Lower lobe of right lung (tissue), 2 donors: ENCODE measurements around the gene SETD9. TPM values are rescaled to one million over a fixed set of nuclear protein-coding genes. Genes with fewer than 3 reads are reported as not detected.
A peak's percentile ranks its signal among the peaks of the same experiment; 100 is the strongest.

Source experiments
- ATAC-seq, 2 donors: fragments of 200-7000 bp; cut with Tn5 transposase; one replicate each; pipeline ENCODE4 v1.9.1; 2020 to 2022; ENCODE audit warnings: mild to moderate bottlenecking in 2 of 2, moderate library complexity in 2 of 2
- DNase-seq: peaks from one replicate; pipeline ENCODE4 v3.0.0-alpha.2; 2020
- H3K27ac ChIP-seq: fragments of 200-600 bp; one replicate; pipeline ENCODE4 v1.8.0; 2022
- H3K27me3 ChIP-seq: fragments of 200-600 bp; one replicate; pipeline ENCODE4 v1.8.0; 2022; ENCODE audit warnings: low read depth
- H3K36me3 ChIP-seq: fragments of 200-600 bp; one replicate; pipeline ENCODE4 v1.8.0; 2022; ENCODE audit warnings: mild to moderate bottlenecking
- H3K4me1 ChIP-seq: fragments of 200-600 bp; one replicate; pipeline ENCODE4 v1.8.0; 2022
- H3K4me3 ChIP-seq: fragments of 200-600 bp; one replicate; pipeline ENCODE4 v1.8.0; 2022; ENCODE audit warnings: mild to moderate bottlenecking
- H3K9me3 ChIP-seq: fragments of 200-600 bp; one replicate; pipeline ENCODE4 v1.8.0; 2022
- intact Hi-C: fragments of 100-400 bp; cut with DNase I; formaldehyde crosslinking; loops from one replicate; pipeline ENCODE4 v1.11.0; 2022
- long read RNA-seq: library from polyadenylated mRNA; unstranded; transcript quantifications from one replicate; pipeline ENCODE4 v2.0.0, GENCODE V29; 2021
- total RNA-seq: library from RNA; stranded (reverse); fragmentation: NEBNext Ultra II Directional; extraction: Animal tissue kit (Norgen Biotek cat#: 25700); gene quantifications from one replicate; pipeline ENCODE4 v1.2.1, GENCODE V29; 2021
- TF ChIP-seq, protein P1 (sequence below): fragments of 200-600 bp; IDR thresholded peaks from one replicate; pipeline ENCODE4 v1.8.0; 2022; ENCODE audit warnings: antibody characterized with exemption, mild to moderate bottlenecking
- donor health status: DM: no; HTN: yes; CAD: no; lungs with severe emphysema.

Gene SETD9
- total RNA-seq = 9.1 TPM
- long read RNA-seq, partial matches to known transcripts = 3 of 8 reads
- long read RNA-seq, other reads (novel, unspliced or antisense) = 1 of 8 reads

GRCh38 chr5:56909294-56910209 lies at the start of gene SETD9:
TSS of gene SETD9 (plus strand) at chr5:56909596. CDS start at chr5:56909646, 50 bp downstream.
- peaks cover 13% of the 10 kb centered on the region for H3K4me1 ChIP-seq
- H3K27me3 ChIP-seq = no peaks in the 10 kb centered on the region
- intact Hi-C loops = no loop called here
- ATAC-seq (peak; percentile 97), DNase-seq (peak; percentile 100)
- peak within 1 kb of the TSS; percentile 90 for H3K27ac ChIP-seq
- TF ChIP-seq, protein P1, sequence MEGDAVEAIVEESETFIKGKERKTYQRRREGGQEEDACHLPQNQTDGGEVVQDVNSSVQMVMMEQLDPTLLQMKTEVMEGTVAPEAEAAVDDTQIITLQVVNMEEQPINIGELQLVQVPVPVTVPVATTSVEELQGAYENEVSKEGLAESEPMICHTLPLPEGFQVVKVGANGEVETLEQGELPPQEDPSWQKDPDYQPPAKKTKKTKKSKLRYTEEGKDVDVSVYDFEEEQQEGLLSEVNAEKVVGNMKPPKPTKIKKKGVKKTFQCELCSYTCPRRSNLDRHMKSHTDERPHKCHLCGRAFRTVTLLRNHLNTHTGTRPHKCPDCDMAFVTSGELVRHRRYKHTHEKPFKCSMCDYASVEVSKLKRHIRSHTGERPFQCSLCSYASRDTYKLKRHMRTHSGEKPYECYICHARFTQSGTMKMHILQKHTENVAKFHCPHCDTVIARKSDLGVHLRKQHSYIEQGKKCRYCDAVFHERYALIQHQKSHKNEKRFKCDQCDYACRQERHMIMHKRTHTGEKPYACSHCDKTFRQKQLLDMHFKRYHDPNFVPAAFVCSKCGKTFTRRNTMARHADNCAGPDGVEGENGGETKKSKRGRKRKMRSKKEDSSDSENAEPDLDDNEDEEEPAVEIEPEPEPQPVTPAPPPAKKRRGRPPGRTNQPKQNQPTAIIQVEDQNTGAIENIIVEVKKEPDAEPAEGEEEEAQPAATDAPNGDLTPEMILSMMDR = no peak
- no peaks in the 10 kb centered on the region for H3K9me3 ChIP-seq
- H3K36me3 ChIP-seq = no peaks in the 10 kb centered on the region
- peak within 1 kb of the TSS; percentile 70 for H3K4me3 ChIP-seq

- Histone ChIP-seq H3K27ac (no peak overlapping the region), H3K9me3 (no peaks in the 10 kb centered on the region), H3K36me3 (peaks cover 80% of the 10 kb centered on the region), H3K4me1 (peaks cover 3% of the 10 kb centered on the region), H3K27me3 (no peaks in the 10 kb centered on the region), H3K4me3 (no peak overlapping the region)
- ATAC-seq = no peak
- DNase-seq = no peak
- TF ChIP-seq, protein P1 = no peak
- intact Hi-C loops = no loop called here
Observed at GRCh38 chr5:56861893-56862485, 47.4 kb upstream of the SETD9 start.

DNA sequence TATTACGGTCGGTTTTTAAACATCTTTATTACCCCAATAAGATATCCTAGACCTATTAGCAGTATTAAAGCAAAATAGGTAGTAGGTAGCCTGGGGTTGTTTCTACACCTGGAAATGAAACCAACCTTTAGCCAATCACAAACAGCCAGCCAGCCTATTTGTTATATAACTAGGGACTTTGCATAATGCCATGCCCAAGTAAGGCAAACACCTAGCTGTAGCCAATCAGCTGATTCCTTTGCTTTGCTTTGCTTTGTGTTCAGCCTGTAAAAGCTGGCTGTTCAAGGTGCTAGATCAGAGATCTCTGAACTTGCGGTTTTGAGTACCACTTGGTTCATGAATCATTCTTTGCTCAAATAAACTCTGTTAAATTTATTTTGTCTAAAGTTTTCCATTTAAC lies 46.5 kb upstream of the SETD9 start:
- Histone ChIP-seq H3K4me1 (no peaks in the 10 kb centered on the region), H3K27me3 (no peaks in the 10 kb centered on the region)
- TF ChIP-seq, protein P1 = no peak

DNA sequence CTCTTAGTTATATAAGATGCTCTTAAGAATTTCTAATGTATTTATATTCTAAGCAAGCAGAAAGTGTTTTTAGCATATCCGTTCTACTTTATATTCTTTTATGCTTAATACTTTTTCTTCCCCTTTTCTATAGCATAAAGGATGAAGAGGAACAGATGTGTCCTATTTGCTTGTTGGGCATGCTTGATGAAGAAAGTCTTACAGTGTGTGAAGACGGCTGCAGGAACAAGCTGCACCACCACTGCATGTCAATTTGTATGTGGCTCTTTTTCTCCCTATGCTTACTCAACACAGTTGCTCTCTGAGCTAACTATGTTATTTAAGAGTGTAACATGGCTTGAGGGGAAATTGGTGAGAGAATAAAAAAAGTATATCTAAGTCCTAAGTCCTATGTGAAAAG lies 37.6 kb upstream of the SETD9 start:
- no peak for DNase-seq
- intact Hi-C loops = no loop called here

More for the DNA sequence above, 46.5 kb upstream of the SETD9 start:
- DNase-seq = no peak
- Histone ChIP-seq H3K9me3 (no peaks in the 10 kb centered on the region), H3K4me3 (no peak overlapping the region), H3K36me3 (peaks cover 80% of the 10 kb centered on the region), H3K27ac (no peak overlapping the region)
- ATAC-seq = no peak
- intact Hi-C loops = no loop called here

DNA sequence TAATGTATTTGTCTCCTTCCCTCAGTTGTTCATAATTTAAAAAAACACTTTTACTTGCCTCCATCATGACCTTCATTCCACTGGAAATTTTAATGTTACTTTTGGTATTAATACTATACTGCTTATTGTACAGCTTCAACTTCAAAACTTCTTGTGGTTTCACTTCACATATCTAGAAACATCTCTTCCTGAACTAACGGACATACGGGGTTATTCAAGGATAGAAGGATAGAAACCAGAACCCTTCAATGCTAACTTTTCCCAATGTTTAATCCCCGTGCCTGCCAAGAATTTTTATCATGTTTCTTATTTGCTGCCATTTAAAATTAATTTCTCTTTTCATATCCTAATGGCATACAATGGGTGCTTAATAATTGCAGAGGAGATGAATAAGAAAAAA lies 36.3 kb upstream of the SETD9 start:
- no peak overlapping the region for H3K4me3 ChIP-seq
- no peak overlapping the region for H3K27ac ChIP-seq
- no peak for ATAC-seq
- no peaks in the 10 kb centered on the region for H3K9me3 ChIP-seq
- no peaks in the 10 kb centered on the region for H3K4me1 ChIP-seq
- no peak for DNase-seq
- TF ChIP-seq, protein P1 = no peak
- H3K36me3 ChIP-seq = peaks cover 85% of the 10 kb centered on the region
- intact Hi-C loops = no loop called here
- no peaks in the 10 kb centered on the region for H3K27me3 ChIP-seq

More for the DNA sequence above, 37.6 kb upstream of the SETD9 start:
- H3K4me3 ChIP-seq = no peak overlapping the region
- no peak overlapping the region for H3K27ac ChIP-seq
- TF ChIP-seq, protein P1 = no peak
- H3K36me3 ChIP-seq = peaks cover 86% of the 10 kb centered on the region
- no peaks in the 10 kb centered on the region for H3K9me3 ChIP-seq
- no peaks in the 10 kb centered on the region for H3K27me3 ChIP-seq
- no peak for ATAC-seq
- H3K4me1 ChIP-seq = no peaks in the 10 kb centered on the region
